Gastroesophageal sphincter (tissue), 4 donors: ENCODE results near the gene SEC14L3. TPM values are rescaled to one million over a fixed set of nuclear protein-coding genes. Genes with fewer than 3 reads are reported as not detected.
"Not testable (repeated sequence)": the region's sequence is repeated elsewhere in the genome, so short reads cannot be mapped to it uniquely, and the experiment has no call there.

ENCODE experiments used
- ATAC-seq: fragments of 150-250 bp; one replicate; pipeline ENCODE4 v1.9.1; 2016; ENCODE audit warnings: mild to moderate bottlenecking, moderate library complexity
- H3K27ac ChIP-seq, 4 donors: fragments of 200-600 bp; sonication (generic) in 3 of 4; 1 replicate in 3 of 4; 2 replicates in 1 of 4; pipeline ENCODE4 v1.5.1; 2016 to 2019
- H3K27me3 ChIP-seq: fragments of 200-600 bp; sonication (generic); one replicate; pipeline ENCODE4 v1.5.1; 2019
- H3K36me3 ChIP-seq, 2 donors: fragments of 200-600 bp; sonication (generic); one replicate each; pipeline ENCODE4 v1.5.1; 2019; ENCODE audit warnings: control low read depth in 1 of 2
- H3K4me1 ChIP-seq, 3 donors: fragments of 200-600 bp; sonication (generic); 1 replicate in 2 of 3; 2 replicates in 1 of 3; pipeline ENCODE4 v1.5.1; 2016 to 2019; ENCODE audit warnings: control low read depth in 2 of 3
- H3K4me3 ChIP-seq, 2 donors: fragments of 200-600 bp; sonication (generic); one replicate each; pipeline ENCODE4 v1.5.1; 2019; ENCODE audit warnings: mild to moderate bottlenecking in 1 of 2, moderate library complexity in 1 of 2
- H3K9me3 ChIP-seq, 3 donors: fragments of 200-600 bp; sonication (generic); one replicate each; pipeline ENCODE4 v1.5.1; 2017 to 2019; ENCODE audit warnings: control low read depth in 2 of 3
- CTCF ChIP-seq, 4 experiments: fragments of 200-600 bp in 2 of 4; fragments of 450-650 bp in 2 of 4; sonication (generic) in 1 of 4; IDR thresholded peaks; one replicate each; pipeline ENCODE4 v1.5.1; 2017 to 2019; ENCODE audit warnings: antibody characterized with exemption in 4 of 4, mild to moderate bottlenecking in 2 of 4, moderate library complexity in 2 of 4
- EP300 ChIP-seq: sonication (generic); formaldehyde crosslinking; IDR thresholded peaks from one replicate; pipeline ENCODE4 v1.6.1; 2017; ENCODE audit warnings: antibody characterized with exemption, mild to moderate bottlenecking
- POLR2A ChIP-seq, 2 donors: fragments of 450-650 bp; IDR thresholded peaks; one replicate each; pipeline ENCODE4 v1.6.1; 2017; ENCODE audit warnings: antibody characterized with exemption in 2 of 2, mild to moderate bottlenecking in 2 of 2, moderate library complexity in 1 of 2
- POLR2AphosphoS5 ChIP-seq: sonication (generic); formaldehyde crosslinking; IDR thresholded peaks from one replicate; pipeline ENCODE4 v1.6.1; 2017; ENCODE audit warnings: antibody characterized with exemption
- WGBS, 2 donors: methylation state at CpG; one replicate each; pipeline ENCODE4 v1.1.5; 2018; ENCODE audit warnings: low coverage in 1 of 2; 5-methylcytosine and 5-hydroxymethylcytosine counted together
- total RNA-seq, 4 donors: library from RNA; depleted of rRNA; stranded (reverse); fragments of >200 nt; gene quantifications; one replicate each; pipeline ENCODE4 v1.1.0, GENCODE V29; 2016

SEC14L3 gene
- total RNA-seq, 4 donors from 2014 or later = not detected

- TF ChIP-seq CTCF (IDR thresholded peaks at IDR 0.05) (no peak), POLR2AphosphoS5 (no peak), EP300 (no peak), POLR2A (IDR thresholded peaks at IDR 0.05) (no peak)
- Histone ChIP-seq H3K36me3 (no peaks in the 10 kb centered on the region), H3K27ac (no peak overlapping the region), H3K9me3 (no peaks in the 10 kb centered on the region), H3K27me3 (peaks cover 33% of the 10 kb centered on the region), H3K4me1 (no peaks in the 10 kb centered on the region), H3K4me3 (no peak overlapping the region)
- ATAC-seq = no peak
- WGBS, 2 donors = 31 to 45% methylated on average over 3 to 4 of the region's 4 CpGs
These were observed 12.4 kb downstream of the SEC14L3 start for GRCh38 chr22:30459181-30460052.

- TF ChIP-seq EP300 (no peak), POLR2A (IDR thresholded peaks at IDR 0.05) (no peak)
- 20 to 60% methylated on average over 1 to 2 of the region's 8 CpGs for WGBS, 2 donors
These were observed 13.8 kb downstream of the SEC14L3 start for GRCh38 chr22:30457981-30458380.

GRCh38 chr22:30455075-30455840, 16.6 kb downstream of the SEC14L3 start:
- ATAC-seq = no peak
- TF ChIP-seq EP300 = no peak
- no peak for TF ChIP-seq POLR2AphosphoS5
- no peak for TF ChIP-seq CTCF (IDR thresholded peaks at IDR 0.05)
- TF ChIP-seq POLR2A (IDR thresholded peaks at IDR 0.05) = no peak
- 76 to 97% methylated on average over 3 to 5 of the region's 8 CpGs for WGBS, 2 donors
- Histone ChIP-seq H3K27ac (no peak overlapping the region), H3K36me3 (no peaks in the 10 kb centered on the region), H3K4me3 (no peak overlapping the region), H3K27me3 (peaks cover 33% of the 10 kb centered on the region), H3K4me1 (no peaks in the 10 kb centered on the region), H3K9me3 (no peaks in the 10 kb centered on the region)

More at GRCh38 chr22:30457981-30458380, 13.8 kb downstream of the SEC14L3 start:
- no peak for ATAC-seq
- H3K9me3 ChIP-seq = no peaks in the 10 kb centered on the region
- H3K27me3 ChIP-seq = peaks cover 33% of the 10 kb centered on the region
- H3K36me3 ChIP-seq = no peaks in the 10 kb centered on the region
- H3K4me1 ChIP-seq = no peaks in the 10 kb centered on the region
- H3K4me3 ChIP-seq = no peak overlapping the region
- H3K27ac ChIP-seq = no peak overlapping the region

- no peak for TF ChIP-seq CTCF (IDR thresholded peaks at IDR 0.05)
- no peak for TF ChIP-seq POLR2AphosphoS5
- TF ChIP-seq POLR2A (IDR thresholded peaks at IDR 0.05) = no peak
- no peak for TF ChIP-seq EP300
- Histone ChIP-seq H3K36me3 (no peaks in the 10 kb centered on the region), H3K4me1 (no peaks in the 10 kb centered on the region), H3K4me3 (no peak overlapping the region), H3K27me3 (peaks cover 19% of the 10 kb centered on the region), H3K27ac (no peak overlapping the region), H3K9me3 (no peaks in the 10 kb centered on the region)
- WGBS, 2 donors = 44 to 52% methylated on average over 1 to 4 of the region's 6 CpGs
- no peak for ATAC-seq
These were observed 17.9 kb downstream of the SEC14L3 start for GRCh38 chr22:30453731-30454510.

GRCh38 chr22:30452861-30453260, 19.0 kb downstream of the SEC14L3 start:
- no peak for ATAC-seq
- Histone ChIP-seq H3K27me3 (peaks cover 12% of the 10 kb centered on the region), H3K4me3 (no peak overlapping the region), H3K9me3 (no peaks in the 10 kb centered on the region), H3K27ac (no peak overlapping the region), H3K36me3 (no peaks in the 10 kb centered on the region), H3K4me1 (no peaks in the 10 kb centered on the region)
- TF ChIP-seq EP300 (no peak), CTCF (IDR thresholded peaks at IDR 0.05) (no peak), POLR2AphosphoS5 (no peak), POLR2A (IDR thresholded peaks at IDR 0.05) (no peak)
- 59 to 77% methylated on average over 3 to 6 of the region's 6 CpGs for WGBS, 2 donors

- H3K4me1 ChIP-seq, H3K27ac ChIP-seq, H3K4me3 ChIP-seq, H3K36me3 ChIP-seq, H3K9me3 ChIP-seq, ATAC-seq: not testable (repeated sequence)
- H3K27me3 ChIP-seq = peaks cover 22% of the 10 kb centered on the region
- 32 to 34% methylated on average over 6 to 9 of the region's 9 CpGs for WGBS, 2 donors
These were observed 20.3 kb downstream of the SEC14L3 start for GRCh38 chr22:30451488-30451887.
